SK-N-SH treated with all-trans-retinoic acid at 6 μM for 48 hours (cell line): ENCODE measurements around the gene CD207.

Experiments
- TCF4 ChIP-seq: fragments of 250-450 bp; sonication (Bioruptor Pico); IDR thresholded peaks from 2 replicates; pipeline ENCODE4 v1.8.0; 2021; ENCODE audit warnings: mild to moderate bottlenecking, moderate library complexity, borderline replicate concordance
- ZFP3 ChIP-seq: fragments of 250-450 bp; sonication (Bioruptor Pico); IDR thresholded peaks from 2 replicates; pipeline ENCODE4 v1.5.0; 2020; ENCODE audit warnings: mild to moderate bottlenecking, moderate library complexity
- ZNF8 ChIP-seq: fragments of 450-650 bp; formaldehyde crosslinking; IDR thresholded peaks from 2 replicates; pipeline ENCODE4 v1.5.0; 2020; ENCODE audit warnings: mild to moderate bottlenecking, moderate library complexity
- TF ChIP-seq, protein P1 (sequence below): fragments of 250-450 bp; sonication (Bioruptor Pico); IDR thresholded peaks from 2 replicates; pipeline ENCODE4 v1.8.0; 2020; ENCODE audit warnings: mild to moderate bottlenecking, moderate library complexity, borderline replicate concordance
- TF ChIP-seq, protein P2 (sequence below): fragments of 250-450 bp; sonication (Bioruptor Pico); IDR thresholded peaks from 2 replicates; pipeline ENCODE4 v1.8.0; 2021; ENCODE audit warnings: low read depth, mild to moderate bottlenecking, moderate library complexity, borderline replicate concordance

DNA sequence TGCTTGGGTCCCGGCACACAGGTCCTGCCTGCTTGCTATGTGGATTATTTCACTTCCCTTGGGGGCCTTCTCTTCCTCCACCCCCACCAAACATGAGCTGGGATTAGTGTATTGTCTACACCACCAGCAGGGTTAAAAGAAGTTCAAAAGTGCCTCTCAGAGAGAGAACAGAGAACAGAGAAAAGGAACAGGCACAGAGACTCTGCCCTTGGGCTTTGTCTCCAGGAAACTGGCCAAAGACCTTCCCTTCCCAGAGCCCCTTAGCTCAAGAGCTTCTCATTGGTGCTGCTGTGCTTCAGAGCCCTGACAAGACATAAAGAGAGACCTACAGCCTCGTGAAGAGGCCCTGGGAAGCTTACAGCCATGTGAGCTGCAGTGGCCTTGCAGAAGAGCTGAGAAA, 38.1 kb downstream of the CD207 start:
- TF ChIP-seq TCF4 (CRISPR knock-in tag) (no peak), ZFP3 (CRISPR knock-in tag) (no peak), ZNF8 (no peak)
- TF ChIP-seq, protein P1, sequence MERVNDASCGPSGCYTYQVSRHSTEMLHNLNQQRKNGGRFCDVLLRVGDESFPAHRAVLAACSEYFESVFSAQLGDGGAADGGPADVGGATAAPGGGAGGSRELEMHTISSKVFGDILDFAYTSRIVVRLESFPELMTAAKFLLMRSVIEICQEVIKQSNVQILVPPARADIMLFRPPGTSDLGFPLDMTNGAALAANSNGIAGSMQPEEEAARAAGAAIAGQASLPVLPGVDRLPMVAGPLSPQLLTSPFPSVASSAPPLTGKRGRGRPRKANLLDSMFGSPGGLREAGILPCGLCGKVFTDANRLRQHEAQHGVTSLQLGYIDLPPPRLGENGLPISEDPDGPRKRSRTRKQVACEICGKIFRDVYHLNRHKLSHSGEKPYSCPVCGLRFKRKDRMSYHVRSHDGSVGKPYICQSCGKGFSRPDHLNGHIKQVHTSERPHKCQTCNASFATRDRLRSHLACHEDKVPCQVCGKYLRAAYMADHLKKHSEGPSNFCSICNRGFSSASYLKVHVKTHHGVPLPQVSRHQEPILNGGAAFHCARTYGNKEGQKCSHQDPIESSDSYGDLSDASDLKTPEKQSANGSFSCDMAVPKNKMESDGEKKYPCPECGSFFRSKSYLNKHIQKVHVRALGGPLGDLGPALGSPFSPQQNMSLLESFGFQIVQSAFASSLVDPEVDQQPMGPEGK: no peak
- TF ChIP-seq, protein P2, sequence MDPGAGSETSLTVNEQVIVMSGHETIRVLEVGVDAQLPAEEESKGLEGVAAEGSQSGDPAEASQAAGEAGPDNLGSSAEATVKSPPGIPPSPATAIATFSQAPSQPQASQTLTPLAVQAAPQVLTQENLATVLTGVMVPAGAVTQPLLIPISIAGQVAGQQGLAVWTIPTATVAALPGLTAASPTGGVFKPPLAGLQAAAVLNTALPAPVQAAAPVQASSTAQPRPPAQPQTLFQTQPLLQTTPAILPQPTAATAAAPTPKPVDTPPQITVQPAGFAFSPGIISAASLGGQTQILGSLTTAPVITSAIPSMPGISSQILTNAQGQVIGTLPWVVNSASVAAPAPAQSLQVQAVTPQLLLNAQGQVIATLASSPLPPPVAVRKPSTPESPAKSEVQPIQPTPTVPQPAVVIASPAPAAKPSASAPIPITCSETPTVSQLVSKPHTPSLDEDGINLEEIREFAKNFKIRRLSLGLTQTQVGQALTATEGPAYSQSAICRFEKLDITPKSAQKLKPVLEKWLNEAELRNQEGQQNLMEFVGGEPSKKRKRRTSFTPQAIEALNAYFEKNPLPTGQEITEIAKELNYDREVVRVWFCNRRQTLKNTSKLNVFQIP (CRISPR knock-in tag): no peak
